HepG2 (cell line): ENCODE data around the gene POU3F1. TPM values are rescaled to one million over a fixed set of nuclear protein-coding genes. Genes with fewer than 3 reads are reported as not detected.

Source experiments
- ATAD3A ChIP-seq: sonication (generic); formaldehyde crosslinking; IDR thresholded peaks from 2 replicates; pipeline ENCODE4 v1.4.0; 2020; ENCODE audit warnings: missing genetic modification reagents
- ELF4 ChIP-seq: sonication (generic); formaldehyde crosslinking; IDR thresholded peaks from 2 replicates; pipeline ENCODE4 v1.5.0; 2020; ENCODE audit warnings: missing genetic modification reagents, mild to moderate bottlenecking, moderate library complexity, borderline replicate concordance
- GATAD1 ChIP-seq: IDR thresholded peaks from 2 replicates; pipeline ENCODE4 v1.6.1; 2016; ENCODE audit warnings: missing genetic modification reagents, missing compliant biosample characterization
- NFKB2 ChIP-seq: sonication (generic); formaldehyde crosslinking; IDR thresholded peaks from 2 replicates; pipeline ENCODE4 v1.4.0; 2020; ENCODE audit warnings: missing genetic modification reagents, borderline replicate concordance
- SIX4 ChIP-seq: sonication (generic); formaldehyde crosslinking; IDR thresholded peaks from 2 replicates; pipeline ENCODE4 v1.4.0; 2020; ENCODE audit warnings: missing genetic modification reagents
- ZBTB39 ChIP-seq: sonication (generic); formaldehyde crosslinking; IDR thresholded peaks from 2 replicates; pipeline ENCODE4 v1.5.0; 2020; ENCODE audit warnings: missing genetic modification reagents
- ZNF768 ChIP-seq: sonication (generic); formaldehyde crosslinking; IDR thresholded peaks from 2 replicates; pipeline ENCODE4 v1.4.0; 2020; ENCODE audit warnings: missing genetic modification reagents
- ZNF878 ChIP-seq: sonication (generic); formaldehyde crosslinking; IDR thresholded peaks from 2 replicates; pipeline ENCODE4 v1.8.1; 2023; ENCODE audit warnings: mild to moderate bottlenecking, missing genetic modification reagents, moderate library complexity
- ZZZ3 ChIP-seq: sonication (generic); formaldehyde crosslinking; IDR thresholded peaks from 2 replicates; pipeline ENCODE4 v1.4.0; 2020; ENCODE audit warnings: missing genetic modification reagents, mild to moderate bottlenecking, borderline replicate concordance
- polyA plus RNA-seq, 8 experiments: library from polyadenylated mRNA; depleted of rRNA in 3 of 8; stranded (reverse) in 7 of 8; unstranded in 1 of 8; fragments of >200 nt; fragmentation: Illumina TruSeq in 4 of 8; extraction: Trizol in 4 of 8; gene quantifications; 2 replicates each; pipeline versions ENCODE4 v1.2.1 to v1.2.3, GENCODE V29; 2011 to 2016; ENCODE audit warnings: low read depth in 4 of 8, missing spikeins in 1 of 8, mixed read lengths in 1 of 8; ENCODE audit not compliant: insufficient read depth in 1 of 8
- total RNA-seq, 5 experiments: library from RNA; depleted of rRNA; stranded (reverse); fragments of >200 nt; fragmentation: Illumina TruSeq; extraction: Trizol; gene quantifications; 2 replicates each; pipeline ENCODE4 v1.2.3, GENCODE V29; 2016; ENCODE audit warnings: low read depth in 1 of 5
- TF ChIP-seq, protein P1 (sequence below): sonication (generic); IDR thresholded peaks from 2 replicates; pipeline ENCODE4 v1.6.1; 2016; ENCODE audit warnings: low read depth, borderline replicate concordance
- TF ChIP-seq, protein P2 (sequence below): sonication (generic); formaldehyde crosslinking; IDR thresholded peaks from 2 replicates; pipeline ENCODE4 v1.8.1; 2022; ENCODE audit warnings: low read depth, mild to moderate bottlenecking, missing genetic modification reagents

Gene POU3F1
- total and polyA plus RNA-seq, 2 of the 13 experiments (the other 11 are each of a cell fraction or from before 2014, with no cell fraction given) = not detected

DNA sequence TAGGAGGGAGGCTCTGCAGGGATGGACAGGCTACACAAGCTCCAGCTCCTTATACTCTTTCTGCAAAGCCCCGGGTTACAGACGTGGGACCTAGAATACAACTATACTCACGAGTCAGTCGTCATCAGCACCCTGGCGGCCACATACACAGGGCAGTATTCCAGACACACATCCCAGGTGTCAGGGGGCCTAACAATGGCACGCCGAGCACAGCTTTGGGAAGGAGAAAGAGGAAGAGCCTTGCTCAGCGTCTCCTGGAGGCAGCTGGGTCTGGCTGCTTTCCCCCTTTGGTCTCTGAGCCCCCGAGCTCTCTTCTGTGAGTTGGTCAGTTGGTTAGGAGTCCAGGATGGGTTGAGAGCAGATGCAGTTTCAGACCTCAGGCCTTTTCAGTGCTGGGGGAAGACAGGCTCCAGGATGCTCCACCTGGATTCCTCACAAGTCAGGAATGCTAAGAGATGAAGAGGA lies 4.5 kb upstream of the POU3F1 start (continued):
- TF ChIP-seq, protein P1, sequence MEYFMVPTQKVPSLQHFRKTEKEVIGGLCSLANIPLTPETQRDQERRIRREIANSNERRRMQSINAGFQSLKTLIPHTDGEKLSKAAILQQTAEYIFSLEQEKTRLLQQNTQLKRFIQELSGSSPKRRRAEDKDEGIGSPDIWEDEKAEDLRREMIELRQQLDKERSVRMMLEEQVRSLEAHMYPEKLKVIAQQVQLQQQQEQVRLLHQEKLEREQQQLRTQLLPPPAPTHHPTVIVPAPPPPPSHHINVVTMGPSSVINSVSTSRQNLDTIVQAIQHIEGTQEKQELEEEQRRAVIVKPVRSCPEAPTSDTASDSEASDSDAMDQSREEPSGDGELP = no peak
- TF ChIP-seq ZNF878 (CRISPR knock-in tag) = no peak
- TF ChIP-seq ATAD3A = no peak
- no peak for TF ChIP-seq ZZZ3 (CRISPR knock-in tag)
- TF ChIP-seq ZBTB39 (CRISPR knock-in tag) = no peak
- no peak for TF ChIP-seq SIX4 (CRISPR knock-in tag)
- TF ChIP-seq GATAD1 (CRISPR knock-in tag) = no peak
- TF ChIP-seq ZNF768 (CRISPR knock-in tag) = no peak
- TF ChIP-seq, protein P2, sequence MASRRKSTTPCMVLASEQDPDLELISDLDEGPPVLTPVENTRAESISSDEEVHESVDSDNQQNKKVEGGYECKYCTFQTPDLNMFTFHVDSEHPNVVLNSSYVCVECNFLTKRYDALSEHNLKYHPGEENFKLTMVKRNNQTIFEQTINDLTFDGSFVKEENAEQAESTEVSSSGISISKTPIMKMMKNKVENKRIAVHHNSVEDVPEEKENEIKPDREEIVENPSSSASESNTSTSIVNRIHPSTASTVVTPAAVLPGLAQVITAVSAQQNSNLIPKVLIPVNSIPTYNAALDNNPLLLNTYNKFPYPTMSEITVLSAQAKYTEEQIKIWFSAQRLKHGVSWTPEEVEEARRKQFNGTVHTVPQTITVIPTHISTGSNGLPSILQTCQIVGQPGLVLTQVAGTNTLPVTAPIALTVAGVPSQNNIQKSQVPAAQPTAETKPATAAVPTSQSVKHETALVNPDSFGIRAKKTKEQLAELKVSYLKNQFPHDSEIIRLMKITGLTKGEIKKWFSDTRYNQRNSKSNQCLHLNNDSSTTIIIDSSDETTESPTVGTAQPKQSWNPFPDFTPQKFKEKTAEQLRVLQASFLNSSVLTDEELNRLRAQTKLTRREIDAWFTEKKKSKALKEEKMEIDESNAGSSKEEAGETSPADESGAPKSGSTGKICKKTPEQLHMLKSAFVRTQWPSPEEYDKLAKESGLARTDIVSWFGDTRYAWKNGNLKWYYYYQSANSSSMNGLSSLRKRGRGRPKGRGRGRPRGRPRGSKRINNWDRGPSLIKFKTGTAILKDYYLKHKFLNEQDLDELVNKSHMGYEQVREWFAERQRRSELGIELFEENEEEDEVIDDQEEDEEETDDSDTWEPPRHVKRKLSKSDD (CRISPR knock-in tag) = no peak
- no peak for TF ChIP-seq NFKB2
- no peak for TF ChIP-seq ELF4 (CRISPR knock-in tag)
